Peyer's patch (tissue), 4 donors: Measurements from ENCODE around the gene MEST. TPM values are rescaled to one million over a fixed set of nuclear protein-coding genes. Genes with fewer than 3 reads are reported as not detected.

Experiments used
- DNase-seq, 3 donors: peaks; one replicate each; pipeline ENCODE4 v3.0.0-alpha.2; 2017 to 2019
- H3K27ac ChIP-seq, 4 donors: fragments of 200-600 bp; sonication (generic); one replicate each; pipeline ENCODE4 v1.5.1; 2016 to 2019
- H3K27me3 ChIP-seq, 2 donors: fragments of 200-600 bp; sonication (generic); one replicate each; pipeline ENCODE4 v1.5.1; 2019
- H3K36me3 ChIP-seq, 3 donors: fragments of 200-600 bp; sonication (generic); one replicate each; pipeline ENCODE4 v1.5.1; 2016 to 2019
- H3K4me1 ChIP-seq, 4 donors: fragments of 200-600 bp; sonication (generic); one replicate each; pipeline ENCODE4 v1.5.1; 2016 to 2019
- H3K4me3 ChIP-seq, 4 donors: fragments of 200-600 bp; sonication (generic); 1 replicate in 3 of 4; 2 replicates in 1 of 4; pipeline ENCODE4 v1.5.1; 2016 to 2019; ENCODE audit warnings: mild to moderate bottlenecking in 1 of 4
- H3K9me3 ChIP-seq, 4 donors: fragments of 200-600 bp; sonication (generic); one replicate each; pipeline ENCODE4 v1.5.1; 2016 to 2019; ENCODE audit warnings: mild to moderate bottlenecking in 1 of 4
- CTCF ChIP-seq, 6 experiments: fragments of 450-650 bp in 4 of 6; fragments of 200-600 bp in 2 of 6; sonication (generic) in 1 of 6; IDR thresholded peaks; one replicate each; pipeline ENCODE4 v1.5.1; 2017 to 2019; ENCODE audit warnings: antibody characterized with exemption in 6 of 6, mild to moderate bottlenecking in 3 of 6, moderate library complexity in 1 of 6
- POLR2A ChIP-seq, 2 donors: fragments of 450-650 bp; IDR thresholded peaks; one replicate each; pipeline ENCODE4 v1.5.1; 2017; ENCODE audit warnings: antibody characterized with exemption in 2 of 2, mild to moderate bottlenecking in 2 of 2, moderate library complexity in 2 of 2
- total RNA-seq, 4 donors: library from RNA; depleted of rRNA; stranded (reverse); fragments of >200 nt; gene quantifications; one replicate each; pipeline ENCODE4 v1.1.0, GENCODE V29; 2016

The MEST gene
- total RNA-seq, 4 donors from 2014 or later: 11.6 to 36.1 (median 27.1) TPM

GRCh38 chr7:130476297-130477150 is 15.4 kb upstream of the MEST start:
- TF ChIP-seq POLR2A (IDR thresholded peaks at IDR 0.05) (no peak), CTCF (IDR thresholded peaks at IDR 0.05) (no peak)

GRCh38 chr7:130478991-130479390 is 12.9 kb upstream of the MEST start:
- H3K27ac ChIP-seq: no peak overlapping the region
- TF ChIP-seq CTCF (IDR thresholded peaks at IDR 0.05) (no peak), POLR2A (IDR thresholded peaks at IDR 0.05) (no peak)
- no peaks in the 10 kb centered on the region for H3K4me1 ChIP-seq
- no peak for DNase-seq
- H3K4me3 ChIP-seq: no peak overlapping the region
- H3K36me3 ChIP-seq: no peaks in the 10 kb centered on the region
- no peaks in the 10 kb centered on the region for H3K9me3 ChIP-seq
- H3K27me3 ChIP-seq: no peaks in the 10 kb centered on the region

More at GRCh38 chr7:130476297-130477150, 15.4 kb upstream of the MEST start:
- DNase-seq: no peak
- no peaks in the 10 kb centered on the region for H3K27me3 ChIP-seq
- H3K4me1 ChIP-seq: no peaks in the 10 kb centered on the region
- H3K9me3 ChIP-seq: no peaks in the 10 kb centered on the region
- no peak overlapping the region for H3K4me3 ChIP-seq
- no peaks in the 10 kb centered on the region for H3K36me3 ChIP-seq
- no peak overlapping the region for H3K27ac ChIP-seq

- Histone ChIP-seq H3K36me3 (no peaks in the 10 kb centered on the region), H3K27ac (no peak overlapping the region), H3K9me3 (no peaks in the 10 kb centered on the region), H3K4me1 (no peaks in the 10 kb centered on the region), H3K4me3 (no peak overlapping the region), H3K27me3 (no peaks in the 10 kb centered on the region)
- DNase-seq: no peak
- TF ChIP-seq POLR2A (IDR thresholded peaks at IDR 0.05): no peak
- no peak for TF ChIP-seq CTCF (IDR thresholded peaks at IDR 0.05)
Measured at GRCh38 chr7:130479716-130480400, 12.0 kb upstream of the MEST start.

- Histone ChIP-seq H3K36me3 (no peaks in the 10 kb centered on the region), H3K4me3 (no peak overlapping the region), H3K27me3 (no peaks in the 10 kb centered on the region), H3K9me3 (no peaks in the 10 kb centered on the region), H3K4me1 (peaks cover 0 to 5% (median 0%) of the 10 kb centered on the region in 4 donors), H3K27ac (no peak overlapping the region)
- TF ChIP-seq CTCF (IDR thresholded peaks at IDR 0.05) (no peak), POLR2A (IDR thresholded peaks at IDR 0.05) (no peak)
- no peak for DNase-seq
Measured at GRCh38 chr7:130481898-130482297, 10.0 kb upstream of the MEST start.

GRCh38 chr7:130483031-130483430 is 8.9 kb upstream of the MEST start:
- Histone ChIP-seq H3K4me3 (no peak overlapping the region), H3K27me3 (no peaks in the 10 kb centered on the region), H3K4me1 (peaks cover 0 to 5% (median 0%) of the 10 kb centered on the region in 4 donors), H3K27ac (no peak overlapping the region), H3K9me3 (no peaks in the 10 kb centered on the region), H3K36me3 (no peaks in the 10 kb centered on the region)
- TF ChIP-seq CTCF (IDR thresholded peaks at IDR 0.05): no peak
- TF ChIP-seq POLR2A (IDR thresholded peaks at IDR 0.05): no peak
- no peak for DNase-seq
